GM13976 (cell line): Measurements from ENCODE around the gene ERFL.

Source experiments
- DNase-seq: peaks from one replicate; pipeline ENCODE4 v3.0.0; 2012; ENCODE audit warnings: low spot score
- CTCF ChIP-seq: IDR thresholded peaks from 2 replicates; pipeline ENCODE4 v1.5.1; 2012; ENCODE audit warnings: borderline replicate concordance, mild to moderate bottlenecking; ENCODE audit not compliant: insufficient read depth; ENCODE audit errors: extremely low read depth, missing control alignments, control extremely low read depth
- in situ Hi-C: fragments of 300-500 bp; cut with MboI; formaldehyde crosslinking; loops from one replicate; pipeline ENCODE4 v1.12.0; 2022; ENCODE audit warnings: low sequenced_read_pairs, mixed read lengths, inconsistent platforms; ENCODE audit not compliant: unreplicated experiment

ERFL gene

DNA sequence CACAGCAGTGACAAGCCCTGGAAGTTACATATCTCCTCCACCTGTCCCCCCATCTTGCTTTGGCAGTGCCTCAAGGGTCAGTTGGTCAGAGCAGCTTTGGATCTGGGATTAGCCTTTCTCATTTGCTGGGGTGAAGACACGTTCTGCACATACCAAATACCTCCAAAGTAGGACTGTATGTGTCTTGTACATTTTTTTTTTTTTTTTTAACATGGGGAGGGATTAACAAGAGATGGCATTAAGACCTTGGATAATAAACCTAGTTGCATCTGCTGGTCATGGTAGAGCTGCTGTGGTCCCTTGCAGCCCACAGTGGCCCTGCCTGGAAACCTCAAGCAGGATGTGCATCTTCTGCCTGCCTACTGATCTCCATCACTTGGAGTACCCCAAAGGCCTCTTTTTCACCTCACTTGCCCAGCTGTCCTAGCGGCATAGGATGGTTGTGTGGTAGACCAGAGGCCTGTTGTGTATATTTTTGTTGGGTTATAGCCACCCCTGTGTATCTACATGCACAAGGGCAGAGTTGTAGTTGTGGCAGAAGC is 65.7 kb downstream of the ERFL start:
- DNase-seq: no peak
- no peak for TF ChIP-seq CTCF
- in situ Hi-C loops: loop anchor here (5.0 kb wide), 1 partner anchor 85 kb away; no protein-coding TSS in a partner anchor

DNA sequence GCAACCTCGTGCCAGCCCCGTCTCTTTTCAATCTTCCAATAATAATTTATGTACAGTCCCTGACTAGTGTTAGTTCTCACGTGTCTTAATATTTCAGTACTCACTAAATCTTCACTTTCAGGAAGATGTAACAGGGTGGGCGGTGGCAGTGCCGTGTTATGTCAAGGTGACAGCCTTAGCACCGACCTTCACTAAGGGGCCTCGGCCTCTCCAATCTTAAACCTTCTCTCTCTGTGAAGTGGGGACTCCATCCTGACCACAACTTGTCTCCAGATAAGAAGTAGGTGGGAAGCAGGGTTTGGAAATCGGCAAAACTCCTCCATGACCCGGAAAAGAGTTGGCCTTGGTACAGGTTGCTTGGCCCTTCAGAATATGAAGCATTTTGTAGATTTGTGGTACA is 66.4 kb downstream of the ERFL start:
- TF ChIP-seq CTCF: no peak
- in situ Hi-C loops: loop anchor here (5.0 kb wide), 1 partner anchor 85 kb away; no protein-coding TSS in a partner anchor

DNA sequence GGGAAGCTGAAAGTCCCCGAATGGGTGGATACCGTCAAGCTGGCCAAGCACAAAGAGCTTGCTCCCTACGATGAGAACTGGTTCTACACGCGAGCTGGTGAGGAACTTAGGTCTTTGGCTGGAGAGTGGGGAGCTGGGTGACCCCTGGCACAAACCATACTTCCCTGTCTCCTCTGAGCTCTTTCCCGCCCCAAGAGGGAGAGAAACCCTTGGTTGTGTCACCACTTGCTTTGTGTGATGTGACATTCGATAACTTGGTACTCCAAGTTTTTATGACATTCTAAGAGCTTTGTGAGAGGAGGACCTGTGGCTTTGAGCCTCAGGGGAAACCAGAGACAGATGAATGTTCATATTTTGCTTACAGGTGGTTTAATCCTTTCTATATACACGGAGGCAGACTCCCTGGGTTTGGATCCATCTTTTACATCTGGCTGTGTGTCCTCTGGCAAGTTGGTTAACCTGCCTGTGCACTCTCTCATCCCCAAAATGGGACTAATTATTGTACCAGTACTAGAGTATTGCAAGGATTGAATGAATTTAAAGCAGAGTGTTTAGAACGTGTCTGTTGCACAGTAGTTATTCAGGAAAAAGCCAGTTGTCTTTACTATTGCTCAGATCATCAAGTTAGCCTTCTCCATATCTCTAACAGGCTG is 67.0 kb downstream of the ERFL start:
- in situ Hi-C loops: loop anchor here (5.0 kb wide), 1 partner anchor 86 kb away; no protein-coding TSS in a partner anchor
- no peak for TF ChIP-seq CTCF
- no peak for DNase-seq

More for the DNA sequence above, 66.4 kb downstream of the ERFL start:
- DNase-seq: no peak

GRCh38 chr19:41860419-41861115 is 67.7 kb downstream of the ERFL start:
- DNase-seq: no peak
- in situ Hi-C loops: loop anchor here (5.0 kb wide), 1 partner anchor 87 kb away; no protein-coding TSS in a partner anchor
- TF ChIP-seq CTCF: no peak

DNA sequence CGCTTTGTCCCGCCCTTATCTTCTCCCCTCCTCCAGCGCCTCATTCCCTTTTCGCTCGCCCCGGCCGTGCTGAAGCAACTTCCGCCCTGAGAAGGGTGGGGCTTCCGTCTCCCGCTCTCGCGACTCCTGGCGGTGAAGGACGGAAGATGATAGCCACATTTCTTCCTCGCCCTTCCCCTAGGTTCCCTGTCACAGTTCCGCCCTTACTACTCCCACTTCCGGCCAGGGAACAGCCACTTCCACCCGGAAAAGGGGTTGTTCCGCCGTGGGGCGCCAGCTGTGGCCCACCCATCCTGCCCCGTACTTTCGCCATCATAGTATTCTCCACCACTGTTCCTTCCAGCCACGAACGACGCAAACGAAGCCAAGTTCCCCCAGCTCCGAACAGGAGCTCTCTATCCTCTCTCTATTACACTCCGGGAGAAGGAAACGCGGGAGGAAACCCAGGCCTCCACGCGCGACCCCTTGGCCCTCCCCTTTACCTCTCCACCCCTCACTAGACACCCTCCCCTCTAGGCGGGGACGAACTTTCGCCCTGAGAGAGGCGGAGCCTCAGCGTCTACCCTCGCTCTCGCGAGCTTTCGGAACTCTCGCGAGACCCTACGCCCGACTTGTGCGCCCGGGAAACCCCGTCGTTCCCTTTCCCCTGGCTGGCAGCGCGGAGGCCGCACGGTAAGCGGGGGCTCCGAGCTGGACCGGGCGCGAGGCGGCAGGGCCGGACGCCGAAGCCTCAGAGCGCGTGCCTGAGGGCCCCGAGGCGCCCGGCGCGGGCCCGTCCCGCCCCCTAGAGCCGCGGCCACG is 68.4 kb downstream of the ERFL start, which contains the start of gene RPS19:
Gene RPS19, plus strand, starts transcription at position 638 of the 801 bp plus-strand sequence. CDS start 520 bp downstream, outside the sequence.
- in situ Hi-C loops: loop anchor here (5.0 kb wide), 1 partner anchor 87 kb away; no protein-coding TSS in a partner anchor
- TF ChIP-seq CTCF: no peak
- peak; percentile 97 for DNase-seq

GRCh38 chr19:41859213-41859617 is 69.0 kb downstream of the ERFL start:
- no peak for DNase-seq
- in situ Hi-C loops: no loop called here
- peak; percentile 57 for TF ChIP-seq CTCF
